GM06990 (cell line): ENCODE results near the gene PDZD2.
"Not testable (repeated sequence)": the region's sequence is repeated elsewhere in the genome, so short reads cannot be mapped to it uniquely, and the experiment has no call there.

ENCODE experiments used
- DNase-seq: peaks from one replicate; pipeline ENCODE4 v3.0.0-alpha.2; 2011; ENCODE audit not compliant: insufficient read length; ENCODE audit errors: extremely low read depth
- H3K27me3 ChIP-seq: replicated peaks from 2 replicates; pipeline ENCODE4 v1.6.0; 2011; ENCODE audit warnings: low read length; ENCODE audit not compliant: control insufficient read depth, insufficient read depth
- H3K36me3 ChIP-seq: 2 replicates; pipeline ENCODE4 v1.5.1; 2011; ENCODE audit warnings: low read length; ENCODE audit not compliant: control insufficient read depth, insufficient read depth
- H3K4me3 ChIP-seq: replicated peaks from 2 replicates; pipeline ENCODE4 v1.5.1; 2011; ENCODE audit warnings: low read depth, mild to moderate bottlenecking, control low read depth, low read length
- TF ChIP-seq, protein P1 (sequence below): IDR thresholded peaks from 2 replicates; pipeline ENCODE4 v1.5.1; 2011; ENCODE audit warnings: low read length, control low read depth, mild to moderate bottlenecking, inconsistent platforms; ENCODE audit not compliant: insufficient read depth, poor library complexity, severe bottlenecking

Gene PDZD2

DNA sequence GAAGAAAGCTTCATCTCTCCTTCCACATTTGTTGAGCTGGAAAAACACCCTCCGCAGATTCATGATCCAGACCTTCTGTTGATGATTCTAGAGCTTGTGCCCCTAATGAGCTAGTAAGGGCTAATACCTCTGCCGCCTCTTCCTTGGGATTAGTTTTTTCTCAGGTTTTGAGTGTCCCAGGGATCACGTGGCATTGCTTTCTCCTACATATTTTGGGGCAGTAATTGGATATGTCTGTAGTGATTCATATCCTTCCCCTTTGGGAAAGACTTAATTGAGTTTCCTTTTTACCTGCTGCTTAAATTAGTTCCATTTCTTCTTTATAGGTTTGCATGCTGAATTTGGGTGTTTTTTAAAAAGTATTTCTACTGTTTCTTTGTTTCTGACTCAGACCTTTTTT lies 391.3 kb downstream of the PDZD2 start:
- Histone ChIP-seq H3K4me3 (no peak overlapping the region), H3K36me3 (no peaks in the 10 kb centered on the region), H3K27me3 (no peaks in the 10 kb centered on the region; the same call in none of the 2 replicates)
- DNase-seq, result no peak
- TF ChIP-seq, protein P1, sequence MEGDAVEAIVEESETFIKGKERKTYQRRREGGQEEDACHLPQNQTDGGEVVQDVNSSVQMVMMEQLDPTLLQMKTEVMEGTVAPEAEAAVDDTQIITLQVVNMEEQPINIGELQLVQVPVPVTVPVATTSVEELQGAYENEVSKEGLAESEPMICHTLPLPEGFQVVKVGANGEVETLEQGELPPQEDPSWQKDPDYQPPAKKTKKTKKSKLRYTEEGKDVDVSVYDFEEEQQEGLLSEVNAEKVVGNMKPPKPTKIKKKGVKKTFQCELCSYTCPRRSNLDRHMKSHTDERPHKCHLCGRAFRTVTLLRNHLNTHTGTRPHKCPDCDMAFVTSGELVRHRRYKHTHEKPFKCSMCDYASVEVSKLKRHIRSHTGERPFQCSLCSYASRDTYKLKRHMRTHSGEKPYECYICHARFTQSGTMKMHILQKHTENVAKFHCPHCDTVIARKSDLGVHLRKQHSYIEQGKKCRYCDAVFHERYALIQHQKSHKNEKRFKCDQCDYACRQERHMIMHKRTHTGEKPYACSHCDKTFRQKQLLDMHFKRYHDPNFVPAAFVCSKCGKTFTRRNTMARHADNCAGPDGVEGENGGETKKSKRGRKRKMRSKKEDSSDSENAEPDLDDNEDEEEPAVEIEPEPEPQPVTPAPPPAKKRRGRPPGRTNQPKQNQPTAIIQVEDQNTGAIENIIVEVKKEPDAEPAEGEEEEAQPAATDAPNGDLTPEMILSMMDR, result no peak

DNA sequence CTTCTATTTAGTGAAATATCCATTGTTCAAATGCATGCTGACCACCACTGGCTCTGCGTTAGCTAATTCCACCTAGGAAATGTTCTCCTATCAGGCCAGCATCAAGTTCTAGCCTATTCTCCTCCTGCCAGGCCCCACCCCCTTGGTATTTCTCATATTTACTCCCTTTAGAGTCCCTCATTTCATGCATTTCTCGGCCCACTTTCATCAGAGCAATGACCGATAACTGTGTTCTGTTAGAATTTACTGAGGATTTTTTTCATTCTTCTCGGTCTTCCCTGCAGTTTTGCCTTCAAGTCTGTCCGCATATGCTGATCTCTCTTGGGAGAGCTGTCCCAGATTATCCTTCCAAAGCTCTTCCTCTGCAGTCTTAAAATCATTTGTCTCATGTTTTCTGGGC lies 391.8 kb downstream of the PDZD2 start:
- TF ChIP-seq, protein P1, result no peak
- DNase-seq, result no peak
- Histone ChIP-seq H3K4me3 (no peak overlapping the region), H3K36me3 (no peaks in the 10 kb centered on the region), H3K27me3 (no peaks in the 10 kb centered on the region; the same call in none of the 2 replicates)

DNA sequence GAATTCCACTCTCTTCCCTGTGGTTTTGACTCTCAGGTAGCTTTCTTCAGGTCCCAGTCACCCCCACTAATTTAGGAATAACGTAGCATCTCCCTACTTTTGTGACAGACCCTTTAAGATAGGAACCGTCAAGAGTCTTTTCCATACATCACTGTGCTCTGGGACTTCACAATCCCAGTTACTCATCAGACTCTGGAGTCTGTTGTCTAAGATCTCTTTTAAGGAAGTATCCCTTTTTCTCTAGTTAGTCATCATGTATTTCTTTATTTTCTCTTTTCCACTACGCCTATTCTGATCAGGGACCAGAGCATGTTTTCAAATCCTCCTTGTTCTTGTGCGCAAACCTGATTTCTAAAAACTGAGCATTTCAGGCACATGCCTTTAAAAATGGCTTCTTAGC lies 392.2 kb downstream of the PDZD2 start:
- DNase-seq, result no peak
- Histone ChIP-seq H3K4me3 (no peak overlapping the region), H3K27me3 (no peaks in the 10 kb centered on the region; the same call in none of the 2 replicates), H3K36me3 (no peaks in the 10 kb centered on the region)
- TF ChIP-seq, protein P1, result no peak

DNA sequence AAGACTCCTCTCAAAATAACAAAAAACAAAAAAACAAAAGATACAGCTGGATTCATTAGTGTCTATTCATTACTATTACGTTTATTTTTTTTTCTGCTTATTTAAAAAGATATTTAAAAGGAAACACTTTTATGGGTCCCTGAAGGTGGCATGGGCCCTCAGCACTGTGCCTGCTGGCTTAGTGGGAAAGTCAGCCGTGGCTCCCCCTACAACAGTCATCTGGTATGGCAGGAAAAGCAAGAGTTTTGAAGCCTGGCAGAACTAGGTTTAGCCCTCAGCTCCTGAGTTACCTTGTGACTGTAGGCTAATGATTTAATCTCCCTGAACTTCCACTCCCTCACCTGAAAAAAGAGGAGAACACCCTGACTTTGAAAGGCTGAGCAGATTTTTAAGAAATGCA lies 399.6 kb downstream of the PDZD2 start:
- TF ChIP-seq, protein P1, result no peak
- Histone ChIP-seq H3K27me3 (no peaks in the 10 kb centered on the region; the same call in 1 of the 2 replicates), H3K4me3 (no peak overlapping the region), H3K36me3 (no peaks in the 10 kb centered on the region)
- DNase-seq, result no peak

DNA sequence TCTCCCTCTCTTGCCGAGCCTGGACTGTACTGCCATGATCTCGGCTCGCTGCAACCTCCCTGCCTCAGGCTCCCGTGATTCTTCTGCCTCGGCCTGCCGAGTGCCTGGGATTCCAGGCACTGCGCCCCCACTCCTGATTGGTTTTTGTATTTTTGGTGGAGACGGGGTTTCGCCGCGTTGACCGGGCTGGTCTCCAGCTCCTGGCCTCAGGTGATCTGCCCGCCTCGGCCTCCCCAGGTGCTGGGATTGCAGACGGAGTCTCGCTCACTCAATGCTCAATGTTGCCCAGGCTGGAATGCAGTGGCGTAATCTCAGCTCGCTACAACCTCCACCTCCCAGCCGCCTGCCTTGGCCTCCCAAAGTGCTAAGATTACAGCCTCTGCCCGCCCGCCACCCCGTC lies 400.2 kb downstream of the PDZD2 start:
- not testable (repeated sequence) for H3K27me3 ChIP-seq, H3K4me3 ChIP-seq, H3K36me3 ChIP-seq, DNase-seq

DNA sequence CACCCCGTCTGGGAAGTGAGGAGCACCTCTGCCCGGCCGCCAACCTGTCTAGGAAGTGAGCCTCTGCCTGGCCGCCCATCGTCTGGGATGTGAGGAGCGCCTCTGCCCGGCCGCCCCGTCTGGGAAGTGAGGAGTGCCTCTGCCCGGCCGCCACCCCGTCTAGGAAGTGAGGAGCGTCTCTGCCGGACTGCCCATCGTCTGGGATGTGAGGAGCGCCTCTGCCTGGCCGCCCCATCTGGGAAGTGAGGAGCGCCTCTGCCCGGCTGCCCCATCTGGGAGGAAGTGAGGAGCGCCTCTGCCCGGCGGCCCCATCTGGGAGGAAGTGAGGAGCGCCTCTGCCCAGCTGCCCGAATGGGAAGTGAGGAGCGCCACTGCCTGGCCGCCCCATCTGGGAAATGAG lies 400.7 kb downstream of the PDZD2 start:
- not testable (repeated sequence) for DNase-seq, H3K36me3 ChIP-seq, H3K27me3 ChIP-seq, H3K4me3 ChIP-seq

DNA sequence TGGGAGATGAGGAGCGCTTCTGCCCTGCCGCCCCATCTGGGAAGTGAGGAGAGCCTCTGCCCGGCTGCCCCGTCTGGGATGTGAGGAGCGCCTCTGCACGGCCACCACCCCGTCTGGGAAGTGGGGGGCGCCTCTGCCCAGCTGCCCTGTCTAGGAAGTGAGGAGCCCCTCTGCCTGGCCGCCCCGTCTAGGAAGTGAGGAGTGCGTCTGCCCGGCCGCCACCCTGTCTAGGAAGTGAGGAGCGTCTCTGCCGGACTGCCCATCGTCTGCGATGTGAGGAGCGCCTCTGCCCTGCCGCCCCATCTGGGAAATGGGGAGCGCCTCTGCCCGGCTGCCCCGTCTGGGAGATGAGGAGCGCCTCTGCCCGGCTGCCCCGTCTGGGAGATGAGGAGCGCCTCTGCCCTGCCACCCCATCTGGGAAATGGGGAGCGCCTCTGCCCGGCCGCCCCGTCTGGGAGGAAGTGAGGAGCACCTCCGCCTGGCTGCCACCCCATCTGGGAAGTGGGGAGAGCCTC lies 401.3 kb downstream of the PDZD2 start:
- not testable (repeated sequence) for H3K4me3 ChIP-seq, H3K27me3 ChIP-seq, H3K36me3 ChIP-seq, DNase-seq
